WERI-Rb-1 (cell line): Measurements from ENCODE around the gene TUBGCP3.

Experiments
- DNase-seq: peaks from one replicate; pipeline ENCODE4 v3.0.0-alpha.2; 2020
- H3K27ac ChIP-seq: fragments of 250-450 bp; sonication (Bioruptor Pico); 2 replicates; pipeline ENCODE4 v1.5.1; 2020; ENCODE audit warnings: mild to moderate bottlenecking, moderate library complexity
- H3K27me3 ChIP-seq: fragments of 250-450 bp; sonication (Bioruptor Pico); 2 replicates; pipeline ENCODE4 v1.5.1; 2021; ENCODE audit warnings: mild to moderate bottlenecking, low read depth, moderate library complexity; ENCODE audit not compliant: insufficient read depth, severe bottlenecking
- H3K36me3 ChIP-seq: fragments of 250-450 bp; sonication (Bioruptor Pico); 2 replicates; pipeline ENCODE4 v1.5.1; 2020; ENCODE audit warnings: mild to moderate bottlenecking, moderate library complexity
- H3K4me3 ChIP-seq: 2 replicates; pipeline ENCODE4 v1.5.1; 2011; ENCODE audit warnings: low read depth, mild to moderate bottlenecking, control low read depth, low read length
- H3K9me3 ChIP-seq: fragments of 250-450 bp; sonication (Bioruptor Pico); 2 replicates; pipeline ENCODE4 v1.5.1; 2021; ENCODE audit warnings: mild to moderate bottlenecking, moderate library complexity; ENCODE audit not compliant: severe bottlenecking
- CTCF ChIP-seq: IDR thresholded peaks from 2 replicates; pipeline ENCODE4 v1.5.1; 2011; ENCODE audit warnings: low read depth, mild to moderate bottlenecking, control low read depth, inconsistent platforms, low read length

TUBGCP3 gene

GRCh38 chr13:112467236-112467635 is 120.7 kb downstream of the TUBGCP3 start:
- H3K4me3 ChIP-seq: no peak overlapping the region
- no peak for DNase-seq
- peaks cover 7% of the 10 kb centered on the region for H3K9me3 ChIP-seq
- TF ChIP-seq CTCF: no peak
- H3K36me3 ChIP-seq: no peaks in the 10 kb centered on the region
- H3K27ac ChIP-seq: no peak overlapping the region
- peaks cover 71% of the 10 kb centered on the region for H3K27me3 ChIP-seq

- Histone ChIP-seq H3K9me3 (peaks cover 11% of the 10 kb centered on the region), H3K36me3 (no peaks in the 10 kb centered on the region), H3K4me3 (no peak overlapping the region), H3K27ac (no peak overlapping the region), H3K27me3 (peaks cover 79% of the 10 kb centered on the region)
- TF ChIP-seq CTCF: no peak
- no peak for DNase-seq
Measured at GRCh38 chr13:112466132-112467058, 121.6 kb downstream of the TUBGCP3 start.

- Histone ChIP-seq H3K4me3 (no peak overlapping the region), H3K36me3 (no peaks in the 10 kb centered on the region), H3K9me3 (peaks cover 13% of the 10 kb centered on the region), H3K27ac (no peak overlapping the region), H3K27me3 (peaks cover 88% of the 10 kb centered on the region)
- DNase-seq: no peak
- no peak for TF ChIP-seq CTCF
Measured at GRCh38 chr13:112465251-112466131, 122.5 kb downstream of the TUBGCP3 start.

- no peak for DNase-seq
- TF ChIP-seq CTCF: no peak
- Histone ChIP-seq H3K27me3 (peaks cover 92% of the 10 kb centered on the region), H3K9me3 (peaks cover 14% of the 10 kb centered on the region), H3K36me3 (no peaks in the 10 kb centered on the region), H3K27ac (no peak overlapping the region), H3K4me3 (no peak overlapping the region)
Measured at GRCh38 chr13:112464720-112465119, 123.2 kb downstream of the TUBGCP3 start.

- no peak for TF ChIP-seq CTCF
- Histone ChIP-seq H3K36me3 (no peaks in the 10 kb centered on the region), H3K27ac (no peak overlapping the region), H3K27me3 (peaks cover 98% of the 10 kb centered on the region), H3K4me3 (no peak overlapping the region), H3K9me3 (peaks cover 25% of the 10 kb centered on the region)
- no peak for DNase-seq
Measured at GRCh38 chr13:112462408-112462807, 125.5 kb downstream of the TUBGCP3 start.
